ENCODE data around the gene AARS2.
"Not testable (repeated sequence)": the region's sequence is repeated elsewhere in the genome, so short reads cannot be mapped to it uniquely, and the experiment has no call there.

Gene AARS2

DNA sequence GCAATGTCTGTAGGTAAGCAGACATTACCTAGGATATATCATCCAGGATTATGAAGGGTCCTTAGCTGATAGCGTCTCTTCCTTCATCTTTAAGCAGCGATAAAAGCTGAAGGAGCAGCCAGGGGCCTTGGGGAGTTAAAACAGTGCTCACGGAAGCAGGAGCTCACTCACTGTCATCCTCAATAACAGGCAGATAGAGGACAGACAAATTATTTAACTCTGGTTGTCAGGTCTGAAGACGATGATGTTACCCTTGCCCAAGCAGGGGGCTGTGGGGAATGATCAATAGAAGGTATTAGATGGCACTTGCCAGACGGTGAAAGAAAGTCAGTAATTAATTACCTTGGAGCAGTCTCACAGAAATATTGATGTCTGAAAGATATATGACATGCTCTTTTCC is 16.7 kb upstream of the AARS2 start:
- DNase-seq (ENCODE audit: low spot score) = no peak

DNA sequence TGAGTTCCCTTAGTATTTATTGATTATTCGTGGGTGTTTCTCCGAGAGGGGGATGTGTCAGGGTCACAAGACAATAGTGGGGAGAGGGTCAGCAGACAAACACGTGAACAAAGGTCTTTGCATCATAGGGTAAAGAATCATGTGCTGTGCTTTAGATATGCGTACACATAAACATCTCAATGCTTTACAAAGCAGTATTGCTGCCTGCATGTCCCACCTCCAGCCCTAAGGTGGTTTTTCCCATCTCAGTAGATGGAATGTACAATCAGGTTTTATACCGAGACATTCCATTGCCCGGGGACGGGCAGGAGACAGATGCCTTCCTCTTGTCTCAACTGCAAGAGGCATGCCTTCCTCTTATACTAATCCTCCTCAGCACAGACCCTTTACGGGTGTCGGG is 15.1 kb upstream of the AARS2 start:
- not testable (repeated sequence) for DNase-seq (ENCODE audit: low spot score)

- DNase-seq (ENCODE audit: low spot score) = no peak
Observed at GRCh38 chr6:44327760-44328159, 14.6 kb upstream of the AARS2 start.

DNA sequence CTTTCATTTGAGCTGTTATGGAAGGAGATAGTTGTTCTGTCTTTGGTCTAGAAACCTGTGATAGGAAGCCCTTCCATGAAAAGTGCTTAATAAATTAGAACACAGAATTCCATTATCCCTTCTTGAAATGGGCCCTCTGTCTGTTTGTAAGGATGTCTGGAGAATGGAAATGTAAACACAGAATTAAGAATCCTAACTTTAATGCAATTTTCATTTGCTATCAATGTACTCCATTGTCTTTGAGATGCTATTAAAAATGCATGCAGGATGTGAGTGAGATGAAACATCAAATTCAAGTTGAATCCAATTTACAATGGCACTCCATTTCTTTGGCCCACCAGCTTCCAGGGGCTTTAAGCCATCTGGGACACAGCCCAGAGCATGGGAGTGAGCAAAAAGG is 13.9 kb upstream of the AARS2 start:
- DNase-seq (ENCODE audit: low spot score) = no peak

GRCh38 chr6:44321210-44321609 is 8.1 kb upstream of the AARS2 start:
- DNase-seq (ENCODE audit: low spot score) = no peak

GRCh38 chr6:44317136-44317631 is 4.0 kb upstream of the AARS2 start:
- not testable (repeated sequence) for DNase-seq (ENCODE audit: low spot score)

DNA sequence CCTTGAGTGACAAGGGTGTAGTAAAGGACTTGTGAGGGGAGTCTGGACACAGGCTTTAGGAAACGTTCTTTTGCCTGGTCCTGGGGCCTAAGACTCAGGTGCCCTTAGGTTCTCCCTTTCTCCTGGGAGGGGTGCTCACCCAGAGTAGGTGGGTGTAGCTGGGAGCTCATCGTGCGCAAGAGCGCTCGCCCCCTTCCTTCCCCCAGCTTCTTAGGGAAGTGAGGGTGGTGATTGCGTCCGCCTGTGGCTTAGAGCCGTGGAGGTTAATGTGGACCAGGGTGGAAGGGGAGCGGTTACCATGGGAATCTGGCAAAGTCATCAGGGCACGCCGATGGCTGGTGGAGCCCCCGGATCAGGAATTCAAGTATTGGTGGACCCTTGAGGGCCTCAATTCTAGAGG is 3.3 kb upstream of the AARS2 start:
- DNase-seq (ENCODE audit: low spot score) = no peak

GRCh38 chr6:44315951-44316350 is 2.8 kb upstream of the AARS2 start:
- DNase-seq (ENCODE audit: low spot score) = no peak

DNA sequence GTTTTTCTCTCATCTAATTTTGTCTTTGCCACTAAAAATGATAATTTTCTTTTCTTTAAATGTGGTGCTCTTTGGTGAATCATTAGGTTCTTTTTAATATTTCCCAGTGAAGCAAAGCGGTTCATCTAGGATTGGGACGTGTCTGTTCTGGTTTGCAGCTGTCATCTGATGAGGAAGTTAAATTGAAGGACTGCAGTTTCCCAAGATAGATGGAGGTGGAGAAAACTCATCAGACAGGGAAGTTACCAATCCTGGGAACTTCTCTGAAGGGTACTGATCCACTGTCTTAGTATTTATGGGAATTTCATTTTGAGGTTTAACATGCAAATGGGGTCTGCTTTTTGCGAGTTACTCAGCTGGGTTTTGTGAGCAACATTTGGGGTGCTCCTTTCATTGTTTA is 2.4 kb upstream of the AARS2 start:
- no peak for DNase-seq (ENCODE audit: low spot score)

- DNase-seq (ENCODE audit: low spot score) = not testable (repeated sequence)
Observed at GRCh38 chr6:44314657-44315056, 1.5 kb upstream of the AARS2 start.

GRCh38 chr6:44311767-44312166 is 1.4 kb downstream of the AARS2 start:
- DNase-seq (ENCODE audit: low spot score) = no peak

DNA sequence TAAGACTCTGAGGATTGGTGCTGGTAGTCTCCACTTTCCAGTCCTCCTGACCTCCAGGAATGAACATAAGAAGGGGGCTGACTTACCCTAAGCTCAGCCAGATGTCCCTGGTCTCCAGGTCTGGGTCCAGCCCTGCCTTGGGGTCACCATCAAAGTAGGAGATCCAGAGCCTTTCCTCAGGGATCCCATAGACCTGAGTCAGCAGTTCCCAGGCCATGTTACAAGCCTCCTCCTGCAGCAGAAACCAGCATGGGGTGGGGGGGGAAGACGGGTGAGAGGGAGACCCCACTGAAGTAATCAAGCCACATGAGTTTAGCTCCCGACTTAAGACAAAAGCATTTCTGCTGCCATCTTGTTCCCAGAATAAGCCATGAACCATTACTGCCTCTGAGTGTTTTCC is 1.8 kb downstream of the AARS2 start:
- no peak for DNase-seq (ENCODE audit: low spot score)

- DNase-seq (ENCODE audit: low spot score) = no peak
Observed at GRCh38 chr6:44310241-44310640, 2.9 kb downstream of the AARS2 start.

DNA sequence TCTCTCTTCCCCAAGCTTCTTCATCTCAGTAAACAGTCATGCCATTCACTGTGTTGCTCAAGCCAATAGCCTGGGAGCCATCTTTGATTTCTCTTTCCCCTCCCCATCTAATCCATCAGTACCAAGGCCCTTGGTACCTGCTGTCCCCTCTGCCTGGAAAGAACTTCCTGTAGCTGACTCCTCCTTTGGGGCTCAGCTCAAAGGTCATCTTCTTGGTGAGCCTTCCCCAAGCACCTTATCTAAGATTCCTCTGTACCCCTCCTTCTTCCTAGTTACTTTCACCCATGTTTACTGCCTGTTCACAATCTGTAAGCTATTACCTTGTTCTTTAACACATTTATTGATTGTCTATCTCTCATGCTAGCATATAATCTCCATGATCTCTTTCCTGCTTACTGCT is 3.5 kb downstream of the AARS2 start:
- DNase-seq (ENCODE audit: low spot score) = no peak

GRCh38 chr6:44309092-44309491 is 4.1 kb downstream of the AARS2 start:
- no peak for DNase-seq (ENCODE audit: low spot score)

GRCh38 chr6:44307217-44307616 is 5.9 kb downstream of the AARS2 start:
- no peak for DNase-seq (ENCODE audit: low spot score)

DNA sequence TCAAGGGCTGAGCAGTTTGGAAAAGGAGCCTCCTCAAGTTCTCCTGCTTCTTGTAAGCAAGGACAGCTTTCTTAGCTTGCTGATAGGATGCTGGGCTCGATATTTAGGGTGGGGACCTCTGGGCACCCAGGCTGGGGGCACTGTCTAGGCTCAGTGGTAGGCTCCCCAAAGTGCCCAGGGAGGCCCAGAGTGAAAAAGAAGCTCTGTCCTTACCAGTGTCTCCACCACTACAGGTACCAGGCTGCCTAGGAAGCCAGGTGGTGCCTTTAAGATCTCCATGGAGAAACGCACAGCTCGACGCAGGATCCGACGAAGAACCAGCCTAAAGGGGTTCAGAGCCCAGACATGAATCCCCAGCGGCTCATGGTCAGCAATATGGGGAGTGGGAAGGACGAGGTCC is 6.4 kb downstream of the AARS2 start:
- no peak for DNase-seq (ENCODE audit: low spot score)

DNA sequence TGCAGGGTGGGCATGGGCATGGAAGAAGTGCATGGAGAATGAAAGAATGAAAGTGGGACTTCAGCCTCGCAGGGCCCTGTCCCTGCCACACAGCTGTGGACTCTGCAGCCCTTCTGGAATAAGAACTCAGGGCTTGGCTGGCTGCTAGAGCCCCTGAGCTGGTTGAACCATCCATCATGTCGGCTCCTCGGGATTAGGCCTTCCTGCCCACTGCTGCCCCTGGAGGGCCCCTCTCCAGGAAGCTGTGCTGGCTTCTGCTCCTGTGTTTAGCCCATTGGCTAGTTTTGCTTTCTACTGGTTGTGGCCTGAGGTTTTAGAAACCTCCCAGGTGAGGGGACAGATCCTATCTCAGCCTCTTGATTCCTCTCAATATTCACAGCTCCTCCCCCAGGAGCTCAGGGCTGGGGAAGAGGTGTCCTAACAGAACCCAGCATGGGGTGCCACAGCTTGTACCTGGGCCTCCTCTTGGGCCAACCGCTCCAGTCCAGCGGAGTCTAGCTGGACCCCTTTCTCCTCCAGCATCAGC is 7.9 kb downstream of the AARS2 start:
- no peak for DNase-seq (ENCODE audit: low spot score)

- DNase-seq (ENCODE audit: low spot score) = peak; percentile 55
Observed at GRCh38 chr6:44304282-44305199, 8.6 kb downstream of the AARS2 start.

GRCh38 chr6:44303842-44304241 is 9.3 kb downstream of the AARS2 start:
- no peak for DNase-seq (ENCODE audit: low spot score)

GRCh38 chr6:44302856-44303255 is 10.3 kb downstream of the AARS2 start:
- no peak for DNase-seq (ENCODE audit: low spot score)

DNA sequence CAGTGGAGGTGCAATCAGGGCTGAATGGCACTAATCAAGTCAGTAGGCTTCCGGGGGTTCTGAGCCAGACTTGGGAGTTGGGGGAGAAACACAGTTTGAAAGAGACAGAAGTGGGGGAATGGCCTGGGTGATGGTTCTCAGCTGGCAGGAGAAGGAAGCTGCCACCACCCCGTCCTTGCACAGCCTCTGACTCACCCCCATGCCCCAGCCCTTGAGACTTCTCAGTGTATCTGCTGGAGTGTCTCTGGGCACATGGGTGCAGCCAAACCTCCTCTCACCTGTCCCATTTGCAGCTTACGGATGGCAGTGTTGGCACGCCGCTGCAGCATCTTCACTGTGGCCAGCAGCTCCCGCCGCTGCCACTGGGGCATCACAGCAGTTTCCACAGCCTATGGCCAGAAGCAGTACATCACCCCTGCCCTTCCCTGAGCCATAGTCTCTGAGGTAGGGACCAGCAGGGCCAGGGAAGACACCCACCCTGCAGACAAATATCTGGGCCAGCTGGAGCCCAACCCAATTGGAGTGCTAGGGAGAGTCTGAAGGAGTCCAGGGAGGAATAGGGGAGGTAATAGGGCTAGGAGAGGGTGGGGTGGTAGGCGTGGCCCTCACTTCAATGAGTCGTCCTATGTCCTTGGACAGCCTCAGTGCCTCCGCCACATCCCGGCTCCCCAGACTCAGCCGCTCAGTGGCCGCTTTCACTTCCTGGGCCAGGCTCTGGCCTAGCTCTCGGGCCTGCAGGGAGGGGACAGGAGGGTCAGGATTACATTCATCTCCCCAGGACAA is 11.2 kb downstream of the AARS2 start:
- DNase-seq (ENCODE audit: low spot score) = no peak

DNA sequence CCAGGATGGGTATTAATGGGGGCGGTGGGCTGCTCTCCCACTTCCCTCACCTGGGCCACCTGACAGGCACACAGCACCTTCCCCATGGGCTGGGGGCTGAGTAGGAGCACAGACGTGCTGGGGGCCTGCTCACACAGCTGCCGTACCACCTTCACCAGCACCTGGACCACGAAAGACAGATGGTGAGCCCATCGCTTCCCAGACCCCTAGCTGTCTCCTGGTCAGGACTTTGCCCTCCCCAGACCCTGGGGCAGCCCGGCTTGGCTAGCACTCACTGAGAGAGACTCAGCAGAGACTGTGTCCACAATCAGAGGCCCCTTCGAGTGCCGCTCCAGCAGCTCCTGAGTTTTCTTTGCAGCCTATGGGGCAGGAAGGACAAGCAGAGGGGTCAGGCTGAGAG is 12.0 kb downstream of the AARS2 start:
- DNase-seq (ENCODE audit: low spot score) = no peak

All from hepatic stellate cell (primary cell).